GM12878 (cell line): Measurements from ENCODE around the gene SPOCD1.

ENCODE experiments used
- CREM ChIP-seq: IDR thresholded peaks from 2 replicates; pipeline ENCODE4 v1.6.1; 2014; ENCODE audit warnings: antibody characterized with exemption, low read depth
- EZH2 ChIP-seq: IDR thresholded peaks from 2 replicates; pipeline ENCODE4 v1.6.1; 2012; ENCODE audit warnings: low read depth, mild to moderate bottlenecking, control low read depth, inconsistent platforms, low read length, borderline replicate concordance; ENCODE audit not compliant: control insufficient read depth
- POLR2A ChIP-seq: IDR thresholded peaks from 2 replicates; pipeline ENCODE4 v1.6.1; 2011; ENCODE audit warnings: low read depth, mild to moderate bottlenecking, low read length
- POLR2AphosphoS5 ChIP-seq: IDR thresholded peaks from 2 replicates; pipeline ENCODE4 v1.6.1; 2011; ENCODE audit warnings: mild to moderate bottlenecking, low read length, inconsistent platforms
- RCOR1 ChIP-seq: conservative IDR thresholded peaks from 2 replicates; pipeline ENCODE4 v1.6.1; 2012; ENCODE audit warnings: low read depth, low read length, improper control_type of control experiment
- RFX5 ChIP-seq: IDR thresholded peaks from 2 replicates; pipeline ENCODE4 v1.6.1; 2011; ENCODE audit warnings: low read depth, low read length, improper control_type of control experiment
- TF ChIP-seq, protein P1 (sequence below), 3 experiments: IDR thresholded peaks in 2 of 3; conservative IDR thresholded peaks in 1 of 3; 2 replicates each; pipeline ENCODE4 v1.5.1; 2011; ENCODE audit warnings: low read depth in 3 of 3, low read length in 3 of 3, mild to moderate bottlenecking in 3 of 3, control low read depth in 2 of 3, moderate library complexity in 2 of 3, inconsistent platforms in 1 of 3, mixed read lengths in 1 of 3; ENCODE audit not compliant: control insufficient read depth in 2 of 3, insufficient read depth in 1 of 3; ENCODE audit errors: extremely low read depth in 1 of 3

DNA sequence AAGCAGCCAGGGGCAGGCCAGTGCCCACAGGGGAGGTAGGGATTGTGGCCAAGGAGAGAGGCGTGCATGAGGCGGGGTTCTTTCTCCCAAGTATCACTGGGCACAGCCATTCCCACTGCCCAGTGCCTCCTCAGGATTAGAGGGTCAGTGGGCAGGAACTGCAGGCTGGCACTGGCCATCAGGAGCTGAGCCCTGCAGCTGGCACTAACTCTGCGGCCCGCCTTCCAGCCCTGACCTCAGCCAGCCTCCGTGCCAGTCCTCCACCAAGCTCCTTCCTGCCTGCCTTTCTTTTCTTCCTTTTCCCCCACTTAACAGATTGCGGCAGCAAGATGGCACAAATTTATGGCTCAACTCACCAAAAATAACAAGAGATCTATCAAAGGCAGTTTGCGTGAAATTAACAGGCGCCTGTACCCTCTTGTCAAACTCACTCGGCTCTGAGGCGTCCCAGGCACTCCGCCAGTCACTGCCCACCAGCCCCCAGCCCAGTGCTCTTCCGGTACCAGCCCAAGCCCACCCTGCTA, 62.8 kb downstream of the SPOCD1 start:
- TF ChIP-seq, protein P1, sequence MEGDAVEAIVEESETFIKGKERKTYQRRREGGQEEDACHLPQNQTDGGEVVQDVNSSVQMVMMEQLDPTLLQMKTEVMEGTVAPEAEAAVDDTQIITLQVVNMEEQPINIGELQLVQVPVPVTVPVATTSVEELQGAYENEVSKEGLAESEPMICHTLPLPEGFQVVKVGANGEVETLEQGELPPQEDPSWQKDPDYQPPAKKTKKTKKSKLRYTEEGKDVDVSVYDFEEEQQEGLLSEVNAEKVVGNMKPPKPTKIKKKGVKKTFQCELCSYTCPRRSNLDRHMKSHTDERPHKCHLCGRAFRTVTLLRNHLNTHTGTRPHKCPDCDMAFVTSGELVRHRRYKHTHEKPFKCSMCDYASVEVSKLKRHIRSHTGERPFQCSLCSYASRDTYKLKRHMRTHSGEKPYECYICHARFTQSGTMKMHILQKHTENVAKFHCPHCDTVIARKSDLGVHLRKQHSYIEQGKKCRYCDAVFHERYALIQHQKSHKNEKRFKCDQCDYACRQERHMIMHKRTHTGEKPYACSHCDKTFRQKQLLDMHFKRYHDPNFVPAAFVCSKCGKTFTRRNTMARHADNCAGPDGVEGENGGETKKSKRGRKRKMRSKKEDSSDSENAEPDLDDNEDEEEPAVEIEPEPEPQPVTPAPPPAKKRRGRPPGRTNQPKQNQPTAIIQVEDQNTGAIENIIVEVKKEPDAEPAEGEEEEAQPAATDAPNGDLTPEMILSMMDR (IDR thresholded peaks at IDR 0.05 in 2 of 3, conservative IDR thresholded peaks at IDR 0.05 in 1 of 3; ENCODE audit: control insufficient read depth in 2 of 3, extremely low read depth in 1 of 3, insufficient read depth in 1 of 3, low read depth in 3 of 3, low read length in 3 of 3), result no peak
- TF ChIP-seq POLR2A, result no peak
- TF ChIP-seq RCOR1, result no peak
- TF ChIP-seq RFX5, result no peak
- no peak for TF ChIP-seq POLR2AphosphoS5
- TF ChIP-seq EZH2, result no peak
- no peak for TF ChIP-seq CREM
